Esophagus squamous epithelium (tissue), 5 donors: ENCODE data around the gene TMEM135. TPM values are rescaled to one million over a fixed set of nuclear protein-coding genes. Genes with fewer than 3 reads are reported as not detected.

Experiments
- DNase-seq: peaks from one replicate; lab custom pipeline; 2025; lab: John Stamatoyannopoulos, UW
- H3K27ac ChIP-seq, 4 donors: fragments of 200-600 bp; sonication (generic); one replicate each; pipeline ENCODE4 v1.5.1; 2016 to 2019; ENCODE audit warnings: mild to moderate bottlenecking in 1 of 4
- H3K27me3 ChIP-seq, 4 donors: fragments of 200-600 bp; sonication (generic); 1 replicate in 3 of 4; 2 replicates in 1 of 4; pipeline versions ENCODE4 v1.5.1 to v1.6.0; 2017 to 2021; ENCODE audit warnings: antibody characterized with exemption in 1 of 4
- H3K36me3 ChIP-seq, 3 donors: fragments of 200-600 bp; sonication (generic); one replicate each; pipeline ENCODE4 v1.5.1; 2016 to 2019
- H3K4me1 ChIP-seq, 3 donors: fragments of 200-600 bp; sonication (generic); one replicate each; pipeline ENCODE4 v1.5.1; 2017 to 2019
- H3K4me3 ChIP-seq, 4 donors: fragments of 200-600 bp; sonication (generic); 1 replicate in 3 of 4; 2 replicates in 1 of 4; pipeline ENCODE4 v1.5.1; 2016 to 2019; ENCODE audit warnings: mild to moderate bottlenecking in 2 of 4, moderate library complexity in 1 of 4
- H3K9me3 ChIP-seq, 3 donors: fragments of 200-600 bp; sonication (generic); one replicate each; pipeline ENCODE4 v1.5.1; 2016 to 2019
- CTCF ChIP-seq, 6 experiments: fragments of 450-650 bp in 4 of 6; fragments of 200-600 bp in 2 of 6; sonication (generic) in 2 of 6; IDR thresholded peaks; one replicate each; pipeline ENCODE4 v1.5.1; 2016 to 2019; ENCODE audit warnings: antibody characterized with exemption in 6 of 6, mild to moderate bottlenecking in 4 of 6, moderate library complexity in 4 of 6
- POLR2A ChIP-seq, 4 donors: fragments of 450-650 bp; IDR thresholded peaks; one replicate each; pipeline ENCODE4 v1.6.1; 2017; ENCODE audit warnings: antibody characterized with exemption in 4 of 4, mild to moderate bottlenecking in 4 of 4, moderate library complexity in 3 of 4
- WGBS, 2 donors: methylation state at CpG; one replicate each; pipeline ENCODE4 v1.1.5; 2018; 5-methylcytosine and 5-hydroxymethylcytosine counted together
- intact Hi-C: fragments of 100-400 bp; cut with DNase I; formaldehyde crosslinking; loops from one replicate; pipeline ENCODE4 v1.15.0; 2022
- total RNA-seq, 4 donors: library from RNA; depleted of rRNA; stranded (reverse); fragments of >200 nt; gene quantifications; one replicate each; pipeline ENCODE4 v1.1.0, GENCODE V29; 2016
- donor health status: DM: yes; HTN: yes; CAD: no.

The TMEM135 gene
- total RNA-seq, 4 donors from 2014 or later: 4.5 to 12.0 (median 9.8) TPM

- Histone ChIP-seq H3K36me3 (no peaks in the 10 kb centered on the region), H3K9me3 (no peaks in the 10 kb centered on the region), H3K4me3 (no peak overlapping the region), H3K27ac (no peak overlapping the region), H3K4me1 (peaks cover 0 to 35% (median 12%) of the 10 kb centered on the region in 3 donors), H3K27me3 (no peaks in the 10 kb centered on the region)
- intact Hi-C loops: no loop called here
- DNase-seq: no peak
- 69 to 91% methylated on average over 4 of the region's 4 CpGs for WGBS, 2 donors
- no peak for TF ChIP-seq POLR2A (IDR thresholded peaks at IDR 0.05)
- TF ChIP-seq CTCF (IDR thresholded peaks at IDR 0.05): no peak
These were observed 318.7 kb downstream of the TMEM135 start for GRCh38 chr11:87356428-87356827.

GRCh38 chr11:87358461-87358860 lies 320.7 kb downstream of the TMEM135 start:
- intact Hi-C loops: no loop called here
- H3K4me1 ChIP-seq: peaks cover 0 to 24% (median 3%) of the 10 kb centered on the region in 3 donors
- TF ChIP-seq POLR2A (IDR thresholded peaks at IDR 0.05) (no peak), CTCF (IDR thresholded peaks at IDR 0.05) (no peak)
- H3K27ac ChIP-seq: no peak overlapping the region
- 60 to 84% methylated on average over 3 to 5 of the region's 5 CpGs for WGBS, 2 donors
- no peaks in the 10 kb centered on the region for H3K36me3 ChIP-seq
- no peak overlapping the region for H3K4me3 ChIP-seq
- no peak for DNase-seq
- no peaks in the 10 kb centered on the region for H3K9me3 ChIP-seq
- no peaks in the 10 kb centered on the region for H3K27me3 ChIP-seq

GRCh38 chr11:87359401-87359800 lies 321.7 kb downstream of the TMEM135 start:
- H3K9me3 ChIP-seq: no peaks in the 10 kb centered on the region
- intact Hi-C loops: no loop called here
- no peak for DNase-seq
- no peaks in the 10 kb centered on the region for H3K27me3 ChIP-seq
- H3K27ac ChIP-seq: no peak overlapping the region
- H3K36me3 ChIP-seq: no peaks in the 10 kb centered on the region
- no peak overlapping the region for H3K4me3 ChIP-seq
- 59 to 67% methylated on average over 6 of the region's 6 CpGs for WGBS, 2 donors
- TF ChIP-seq POLR2A (IDR thresholded peaks at IDR 0.05) (no peak), CTCF (IDR thresholded peaks at IDR 0.05) (no peak)
- peaks cover 0 to 15% (median 3%) of the 10 kb centered on the region in 3 donors for H3K4me1 ChIP-seq

- no peaks in the 10 kb centered on the region for H3K9me3 ChIP-seq
- no peak for DNase-seq
- intact Hi-C loops: no loop called here
- TF ChIP-seq CTCF (IDR thresholded peaks at IDR 0.05) (no peak), POLR2A (IDR thresholded peaks at IDR 0.05) (no peak)
- WGBS, 2 donors: 91% methylated on average over 4 to 5 of the region's 5 CpGs
- no peak overlapping the region for H3K4me3 ChIP-seq
- H3K27ac ChIP-seq: no peak overlapping the region
- no peaks in the 10 kb centered on the region for H3K36me3 ChIP-seq
- no peaks in the 10 kb centered on the region for H3K4me1 ChIP-seq
- H3K27me3 ChIP-seq: no peaks in the 10 kb centered on the region
These were observed 324.2 kb downstream of the TMEM135 start for GRCh38 chr11:87361891-87362290.

- no peak overlapping the region for H3K27ac ChIP-seq
- TF ChIP-seq CTCF (IDR thresholded peaks at IDR 0.05) (no peak), POLR2A (IDR thresholded peaks at IDR 0.05) (no peak)
- no peaks in the 10 kb centered on the region for H3K27me3 ChIP-seq
- H3K4me1 ChIP-seq: peaks cover 0 to 3% (median 0%) of the 10 kb centered on the region in 3 donors
- H3K4me3 ChIP-seq: no peak overlapping the region
- H3K36me3 ChIP-seq: no peaks in the 10 kb centered on the region
- intact Hi-C loops: no loop called here
- H3K9me3 ChIP-seq: no peaks in the 10 kb centered on the region
- no peak for DNase-seq
These were observed 328.6 kb downstream of the TMEM135 start for GRCh38 chr11:87366346-87366745.
